DND-41 (cell line): Measurements from ENCODE around the gene LACTB.

Experiments used
- ATAC-seq: fragments of 200-7000 bp; cut with Tn5 transposase; 3 replicates; pipeline ENCODE4 v1.9.1; 2021; ENCODE audit warnings: low read depth; ENCODE audit not compliant: insufficient read depth
- DNase-seq: peaks from one replicate; pipeline ENCODE4 v3.0.0-alpha.2; 2020
- H2AFZ ChIP-seq: 2 replicates; pipeline ENCODE4 v1.6.0; 2012; ENCODE audit warnings: low read depth, low read length
- H3K27ac ChIP-seq: 2 replicates; pipeline ENCODE4 v1.5.1; 2012; ENCODE audit warnings: low read length, inconsistent platforms
- H3K27me3 ChIP-seq: fragments of 200-600 bp; sonication (generic); 2 replicates; pipeline ENCODE4 v1.6.0; 2012; ENCODE audit warnings: low read length, mild to moderate bottlenecking, inconsistent platforms; ENCODE audit not compliant: insufficient read depth, poor library complexity
- H3K36me3 ChIP-seq: 2 replicates; pipeline ENCODE4 v1.5.1; 2012; ENCODE audit warnings: low read length, inconsistent platforms; ENCODE audit not compliant: insufficient read depth
- H3K4me1 ChIP-seq: 2 replicates; pipeline ENCODE4 v1.5.1; 2012; ENCODE audit warnings: mild to moderate bottlenecking, low read length; ENCODE audit not compliant: insufficient read depth
- H3K4me2 ChIP-seq: 2 replicates; pipeline ENCODE4 v1.6.0; 2012; ENCODE audit warnings: mild to moderate bottlenecking, moderate library complexity, low read length, inconsistent platforms; ENCODE audit not compliant: insufficient read depth
- H3K4me3 ChIP-seq, 2 experiments: fragments of 200-600 bp in 1 of 2; shearing (Covaris generic) in 1 of 2; 2 replicates each; pipeline ENCODE4 v1.5.1; 2012 to 2016; ENCODE audit warnings: inconsistent platforms in 2 of 2, low read length in 2 of 2, mild to moderate bottlenecking in 2 of 2, low read depth in 1 of 2, moderate library complexity in 1 of 2
- H3K79me2 ChIP-seq: 2 replicates; pipeline ENCODE4 v1.6.0; 2012; ENCODE audit warnings: low read length, inconsistent platforms; ENCODE audit not compliant: insufficient read depth
- H3K9ac ChIP-seq: 2 replicates; pipeline ENCODE4 v1.6.0; 2012; ENCODE audit warnings: low read depth, mild to moderate bottlenecking, inconsistent platforms, low read length, moderate library complexity
- H3K9me3 ChIP-seq: 2 replicates; pipeline ENCODE4 v1.5.1; 2012; ENCODE audit warnings: low read length, moderate library complexity, mild to moderate bottlenecking, inconsistent platforms; ENCODE audit not compliant: insufficient read depth, severe bottlenecking
- H4K20me1 ChIP-seq: 2 replicates; pipeline ENCODE4 v1.6.0; 2012; ENCODE audit warnings: low read length; ENCODE audit not compliant: insufficient read depth
- CTCF ChIP-seq: IDR thresholded peaks from 2 replicates; pipeline ENCODE4 v1.5.1; 2012; ENCODE audit warnings: borderline replicate concordance, low read length, moderate library complexity, mild to moderate bottlenecking; ENCODE audit not compliant: poor library complexity, severe bottlenecking; ENCODE audit errors: extremely low read depth
- EZH2 ChIP-seq: IDR thresholded peaks from 3 replicates; pipeline ENCODE4 v1.6.1; 2012; ENCODE audit warnings: borderline replicate concordance, low read depth, mild to moderate bottlenecking, moderate library complexity, low read length, inconsistent platforms; ENCODE audit not compliant: severe bottlenecking

LACTB gene

GRCh38 chr15:63090472-63090871 lies 31.2 kb upstream of the LACTB start:
- Histone ChIP-seq H3K27me3 (no peaks in the 10 kb centered on the region), H3K27ac (no peak overlapping the region), H3K79me2 (no peaks in the 10 kb centered on the region), H3K4me3 (no peak overlapping the region), H4K20me1 (no peaks in the 10 kb centered on the region; the same call in 1 of the 2 replicates), H3K36me3 (no peaks in the 10 kb centered on the region), H3K9me3 (no peaks in the 10 kb centered on the region), H3K9ac (no peak overlapping the region), H2AFZ (no peak overlapping the region), H3K4me1 (peaks cover 9% of the 10 kb centered on the region), H3K4me2 (no peak overlapping the region)
- ATAC-seq (no peak), DNase-seq (no peak)
- TF ChIP-seq EZH2 (no peak), CTCF (no peak)

GRCh38 chr15:63090887-63091286 lies 30.8 kb upstream of the LACTB start:
- Histone ChIP-seq H3K4me3 (no peak overlapping the region), H3K79me2 (no peaks in the 10 kb centered on the region), H3K4me2 (no peak overlapping the region), H4K20me1 (no peaks in the 10 kb centered on the region; the same call in 1 of the 2 replicates), H3K27me3 (no peaks in the 10 kb centered on the region), H3K9me3 (no peaks in the 10 kb centered on the region), H3K9ac (no peak overlapping the region), H3K27ac (no peak overlapping the region), H3K36me3 (no peaks in the 10 kb centered on the region), H2AFZ (no peak overlapping the region), H3K4me1 (peaks cover 9% of the 10 kb centered on the region)
- TF ChIP-seq CTCF, result no peak
- no peak for TF ChIP-seq EZH2
- ATAC-seq (no peak), DNase-seq (no peak)

GRCh38 chr15:63091679-63092446 lies 29.8 kb upstream of the LACTB start:
- Histone ChIP-seq H3K4me1 (peaks cover 9% of the 10 kb centered on the region), H3K4me3 (no peak overlapping the region)

More at GRCh38 chr15:63091679-63092446, 29.8 kb upstream of the LACTB start:
- ATAC-seq, result no peak
- Histone ChIP-seq H3K9ac (no peak overlapping the region), H3K36me3 (no peaks in the 10 kb centered on the region), H2AFZ (no peak overlapping the region), H3K27ac (no peak overlapping the region), H3K79me2 (no peaks in the 10 kb centered on the region), H4K20me1 (no peaks in the 10 kb centered on the region; the same call in 1 of the 2 replicates), H3K27me3 (no peaks in the 10 kb centered on the region), H3K9me3 (no peaks in the 10 kb centered on the region), H3K4me2 (no peak overlapping the region)
- no peak for DNase-seq
- no peak for TF ChIP-seq EZH2
- TF ChIP-seq CTCF, result no peak
